ENCODE results near the gene APBA3.

Gene APBA3

DNA sequence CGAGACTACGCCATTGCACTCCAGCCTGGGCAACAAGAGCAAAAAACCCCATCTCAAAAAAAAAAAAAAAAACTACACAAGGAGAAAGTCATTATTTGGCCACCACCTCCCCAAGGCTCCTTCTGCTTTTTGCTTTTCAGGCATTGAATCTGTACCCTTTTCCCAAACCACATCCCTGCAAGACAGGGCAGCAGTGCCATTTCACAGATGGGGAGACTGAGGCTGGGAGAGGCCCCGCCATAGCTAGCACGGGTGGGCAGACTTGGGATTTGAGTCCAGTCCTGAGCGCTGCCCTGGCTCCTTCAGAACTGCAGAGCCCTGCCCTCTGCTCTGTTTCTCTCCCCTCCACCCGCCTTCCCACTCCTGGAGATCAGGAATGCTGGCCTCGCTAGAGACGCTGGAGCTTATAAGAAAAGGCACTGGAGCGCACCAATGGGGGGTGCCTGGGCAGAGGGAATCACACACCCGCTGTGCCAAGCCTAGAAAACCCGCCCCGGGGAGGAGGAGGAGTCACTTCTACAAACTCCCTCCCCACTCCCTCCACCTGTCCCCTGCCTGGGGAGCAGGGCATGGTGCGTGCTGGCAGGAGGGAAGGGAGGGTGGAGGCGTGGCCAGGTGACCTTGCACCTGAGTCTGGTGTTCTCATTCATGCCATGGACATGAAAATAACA lies 35.7 kb downstream of the APBA3 start (continued):
- TF ChIP-seq SP3 (tag by site-specific recombination; IDR thresholded peaks at IDR 0.05) = 0 out of 2 replicates have a peak, but pooled peaks have one; percentile 15
- no peak for TF ChIP-seq ZNF391 (tag by site-specific recombination; IDR thresholded peaks at IDR 0.05; ENCODE audit: borderline replicate concordance, low read depth)
- TF ChIP-seq INSM2 (tag by site-specific recombination; IDR thresholded peaks at IDR 0.05) = no peak
- TF ChIP-seq ZNF473 (tag by site-specific recombination; IDR thresholded peaks at IDR 0.05) = no peak
- TF ChIP-seq ZNF521 (tag by site-specific recombination; IDR thresholded peaks at IDR 0.05) = no peak
- TF ChIP-seq ZNF76 (tag by site-specific recombination; IDR thresholded peaks at IDR 0.05; ENCODE audit: borderline replicate concordance, low read depth) = no peak
- no peak for TF ChIP-seq ZNF148 (tag by site-specific recombination; IDR thresholded peaks at IDR 0.05; ENCODE audit: borderline replicate concordance)
- TF ChIP-seq ZSCAN30 (tag by site-specific recombination; IDR thresholded peaks at IDR 0.05) = no peak
- TF ChIP-seq ZNF140 (tag by site-specific recombination; IDR thresholded peaks at IDR 0.05) = no peak
- TF ChIP-seq ZNF621 (tag by site-specific recombination; IDR thresholded peaks at IDR 0.05) = no peak
- peak; percentile 87 for TF ChIP-seq ZIC2 (tag by site-specific recombination; IDR thresholded peaks at IDR 0.05)
- no peak for TF ChIP-seq HOXC10 (CRISPR knock-in tag; IDR thresholded peaks at IDR 0.05)
- no peak for TF ChIP-seq ZNF132 (tag by site-specific recombination; IDR thresholded peaks at IDR 0.05; ENCODE audit: borderline replicate concordance)
- no peak for TF ChIP-seq SCRT2 (tag by site-specific recombination; IDR thresholded peaks at IDR 0.05)
- no peak for TF ChIP-seq ZNF596 (tag by site-specific recombination; IDR thresholded peaks at IDR 0.05)
- no peak for TF ChIP-seq YY1 (tag by site-specific recombination; IDR thresholded peaks at IDR 0.05)
- TF ChIP-seq TCF7L2 (IDR thresholded peaks at IDR 0.05; ENCODE audit: borderline replicate concordance, low read depth, low read length) = no peak
- TF ChIP-seq, protein P1, sequence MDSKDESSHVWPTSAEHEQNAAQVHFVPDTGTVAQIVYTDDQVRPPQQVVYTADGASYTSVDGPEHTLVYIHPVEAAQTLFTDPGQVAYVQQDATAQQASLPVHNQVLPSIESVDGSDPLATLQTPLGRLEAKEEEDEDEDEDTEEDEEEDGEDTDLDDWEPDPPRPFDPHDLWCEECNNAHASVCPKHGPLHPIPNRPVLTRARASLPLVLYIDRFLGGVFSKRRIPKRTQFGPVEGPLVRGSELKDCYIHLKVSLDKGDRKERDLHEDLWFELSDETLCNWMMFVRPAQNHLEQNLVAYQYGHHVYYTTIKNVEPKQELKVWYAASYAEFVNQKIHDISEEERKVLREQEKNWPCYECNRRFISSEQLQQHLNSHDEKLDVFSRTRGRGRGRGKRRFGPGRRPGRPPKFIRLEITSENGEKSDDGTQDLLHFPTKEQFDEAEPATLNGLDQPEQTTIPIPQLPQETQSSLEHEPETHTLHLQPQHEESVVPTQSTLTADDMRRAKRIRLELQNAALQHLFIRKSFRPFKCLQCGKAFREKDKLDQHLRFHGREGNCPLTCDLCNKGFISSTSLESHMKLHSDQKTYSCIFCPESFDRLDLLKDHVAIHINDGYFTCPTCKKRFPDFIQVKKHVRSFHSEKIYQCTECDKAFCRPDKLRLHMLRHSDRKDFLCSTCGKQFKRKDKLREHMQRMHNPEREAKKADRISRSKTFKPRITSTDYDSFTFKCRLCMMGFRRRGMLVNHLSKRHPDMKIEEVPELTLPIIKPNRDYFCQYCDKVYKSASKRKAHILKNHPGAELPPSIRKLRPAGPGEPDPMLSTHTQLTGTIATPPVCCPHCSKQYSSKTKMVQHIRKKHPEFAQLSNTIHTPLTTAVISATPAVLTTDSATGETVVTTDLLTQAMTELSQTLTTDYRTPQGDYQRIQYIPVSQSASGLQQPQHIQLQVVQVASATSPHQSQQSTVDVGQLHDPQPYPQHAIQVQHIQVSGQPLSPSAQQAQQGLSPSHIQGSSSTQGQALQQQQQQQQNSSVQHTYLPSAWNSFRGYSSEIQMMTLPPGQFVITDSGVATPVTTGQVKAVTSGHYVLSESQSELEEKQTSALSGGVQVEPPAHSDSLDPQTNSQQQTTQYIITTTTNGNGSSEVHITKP (tag by site-specific recombination; IDR thresholded peaks at IDR 0.05) = peak; percentile 40; the same call in 1 of the 2 replicates
- TF ChIP-seq, protein P2, sequence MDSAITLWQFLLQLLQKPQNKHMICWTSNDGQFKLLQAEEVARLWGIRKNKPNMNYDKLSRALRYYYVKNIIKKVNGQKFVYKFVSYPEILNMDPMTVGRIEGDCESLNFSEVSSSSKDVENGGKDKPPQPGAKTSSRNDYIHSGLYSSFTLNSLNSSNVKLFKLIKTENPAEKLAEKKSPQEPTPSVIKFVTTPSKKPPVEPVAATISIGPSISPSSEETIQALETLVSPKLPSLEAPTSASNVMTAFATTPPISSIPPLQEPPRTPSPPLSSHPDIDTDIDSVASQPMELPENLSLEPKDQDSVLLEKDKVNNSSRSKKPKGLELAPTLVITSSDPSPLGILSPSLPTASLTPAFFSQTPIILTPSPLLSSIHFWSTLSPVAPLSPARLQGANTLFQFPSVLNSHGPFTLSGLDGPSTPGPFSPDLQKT (IDR thresholded peaks at IDR 0.05; ENCODE audit: borderline replicate concordance, low read depth, low read length) = no peak
- no peak for TF ChIP-seq ZNF169 (tag by site-specific recombination; IDR thresholded peaks at IDR 0.05)
- no peak for TF ChIP-seq ZNF133 (tag by site-specific recombination; IDR thresholded peaks at IDR 0.05)
- no peak for TF ChIP-seq ZNF416 (tag by site-specific recombination; IDR thresholded peaks at IDR 0.05)
- TF ChIP-seq ZFP41 (tag by site-specific recombination; IDR thresholded peaks at IDR 0.05; ENCODE audit: borderline replicate concordance) = no peak
- peak; percentile 17; the same call in 1 of the 2 replicates for TF ChIP-seq SP7 (tag by site-specific recombination; IDR thresholded peaks at IDR 0.05)
- no peak for TF ChIP-seq MZF1 (tag by site-specific recombination; IDR thresholded peaks at IDR 0.05; ENCODE audit: borderline replicate concordance)
- TF ChIP-seq ZNF157 (tag by site-specific recombination; IDR thresholded peaks at IDR 0.05) = no peak
- TF ChIP-seq, protein P3, sequence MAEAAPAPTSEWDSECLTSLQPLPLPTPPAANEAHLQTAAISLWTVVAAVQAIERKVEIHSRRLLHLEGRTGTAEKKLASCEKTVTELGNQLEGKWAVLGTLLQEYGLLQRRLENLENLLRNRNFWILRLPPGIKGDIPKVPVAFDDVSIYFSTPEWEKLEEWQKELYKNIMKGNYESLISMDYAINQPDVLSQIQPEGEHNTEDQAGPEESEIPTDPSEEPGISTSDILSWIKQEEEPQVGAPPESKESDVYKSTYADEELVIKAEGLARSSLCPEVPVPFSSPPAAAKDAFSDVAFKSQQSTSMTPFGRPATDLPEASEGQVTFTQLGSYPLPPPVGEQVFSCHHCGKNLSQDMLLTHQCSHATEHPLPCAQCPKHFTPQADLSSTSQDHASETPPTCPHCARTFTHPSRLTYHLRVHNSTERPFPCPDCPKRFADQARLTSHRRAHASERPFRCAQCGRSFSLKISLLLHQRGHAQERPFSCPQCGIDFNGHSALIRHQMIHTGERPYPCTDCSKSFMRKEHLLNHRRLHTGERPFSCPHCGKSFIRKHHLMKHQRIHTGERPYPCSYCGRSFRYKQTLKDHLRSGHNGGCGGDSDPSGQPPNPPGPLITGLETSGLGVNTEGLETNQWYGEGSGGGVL (tag by site-specific recombination; IDR thresholded peaks at IDR 0.05) = peak; percentile 50
- no peak for TF ChIP-seq ZNF426 (tag by site-specific recombination; IDR thresholded peaks at IDR 0.05)
- no peak for TF ChIP-seq KLF8 (tag by site-specific recombination; IDR thresholded peaks at IDR 0.05)
- no peak for TF ChIP-seq MEIS1 (CRISPR knock-in tag; IDR thresholded peaks at IDR 0.05; ENCODE audit: borderline replicate concordance)

Measured in HEK293 (cell line).